ENCODE results near the gene DLX1. TPM values are rescaled to one million over a fixed set of nuclear protein-coding genes. Genes with fewer than 3 reads are reported as not detected.
"Not testable (repeated sequence)": the region's sequence is repeated elsewhere in the genome, so short reads cannot be mapped to it uniquely, and the experiment has no call there.

DLX1 gene
- total RNA-seq: not detected

DNA sequence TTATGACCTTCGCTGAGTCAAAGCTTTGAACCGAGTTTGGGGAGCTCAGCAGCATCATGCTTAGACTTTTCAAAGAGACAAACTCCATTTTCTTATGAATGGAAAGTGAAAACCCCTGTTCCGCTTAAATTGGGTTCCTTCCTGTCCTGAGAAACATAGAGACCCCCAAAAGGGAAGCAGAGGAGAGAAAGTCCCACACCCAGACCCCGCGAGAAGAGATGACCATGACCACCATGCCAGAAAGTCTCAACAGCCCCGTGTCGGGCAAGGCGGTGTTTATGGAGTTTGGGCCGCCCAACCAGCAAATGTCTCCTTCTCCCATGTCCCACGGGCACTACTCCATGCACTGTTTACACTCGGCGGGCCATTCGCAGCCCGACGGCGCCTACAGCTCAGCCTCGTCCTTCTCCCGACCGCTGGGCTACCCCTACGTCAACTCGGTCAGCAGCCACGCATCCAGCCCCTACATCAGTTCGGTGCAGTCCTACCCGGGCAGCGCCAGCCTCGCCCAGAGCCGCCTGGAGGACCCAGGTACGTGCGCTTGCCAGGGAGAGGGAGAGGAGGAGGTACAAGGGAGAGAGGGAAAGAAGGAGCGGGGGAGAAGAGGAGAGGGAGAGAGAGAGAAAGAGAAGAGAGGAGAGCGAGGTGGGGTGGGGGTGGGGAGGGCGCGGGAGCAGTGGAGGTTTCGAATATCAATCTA, at the start of gene DLX1:
Gene DLX1, plus strand, starts transcription at position 48 of the 700 bp plus-strand sequence. Its CDS starts 171 bp downstream, at position 219.
- ATAC-seq: peak; percentile 2

DNA sequence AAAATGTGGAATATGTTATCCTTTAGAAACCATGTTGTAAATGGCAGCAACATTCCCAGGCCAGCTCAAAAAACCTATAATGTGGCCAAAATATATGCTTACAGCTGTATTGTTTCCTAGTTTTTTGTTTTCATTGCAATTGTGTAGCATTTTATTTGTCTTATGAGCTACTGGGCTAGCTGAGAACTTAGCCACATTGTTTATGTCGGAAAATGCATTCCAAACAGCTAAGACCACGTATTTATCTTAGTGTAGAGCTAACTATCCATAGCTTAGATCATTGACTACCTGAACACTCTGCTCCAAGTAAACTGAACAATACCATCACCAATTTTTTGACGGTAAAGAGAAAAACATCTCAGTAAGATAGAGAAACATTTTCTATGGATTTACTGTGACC, 47.2 kb upstream of the DLX1 start:
- ATAC-seq: no peak

DNA sequence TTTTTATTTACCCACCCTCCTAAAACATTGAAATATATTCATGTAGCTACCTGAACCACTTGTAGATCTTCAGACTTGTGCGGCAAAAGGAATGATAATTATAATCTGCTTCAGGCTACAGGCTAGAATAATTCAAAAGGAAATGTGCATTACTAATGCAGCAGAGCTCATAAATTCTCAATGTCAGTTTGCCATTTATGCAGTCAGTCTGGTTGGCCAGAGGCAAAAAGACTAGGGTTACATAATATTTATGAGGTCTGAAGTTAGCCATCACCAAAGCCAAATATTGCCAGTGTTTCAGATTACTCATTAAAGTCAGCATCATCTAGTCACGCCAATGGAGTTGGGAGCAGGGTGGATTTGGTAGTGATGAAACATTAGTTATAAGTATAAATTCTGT, 46.7 kb upstream of the DLX1 start:
- ATAC-seq: peak; percentile 86

DNA sequence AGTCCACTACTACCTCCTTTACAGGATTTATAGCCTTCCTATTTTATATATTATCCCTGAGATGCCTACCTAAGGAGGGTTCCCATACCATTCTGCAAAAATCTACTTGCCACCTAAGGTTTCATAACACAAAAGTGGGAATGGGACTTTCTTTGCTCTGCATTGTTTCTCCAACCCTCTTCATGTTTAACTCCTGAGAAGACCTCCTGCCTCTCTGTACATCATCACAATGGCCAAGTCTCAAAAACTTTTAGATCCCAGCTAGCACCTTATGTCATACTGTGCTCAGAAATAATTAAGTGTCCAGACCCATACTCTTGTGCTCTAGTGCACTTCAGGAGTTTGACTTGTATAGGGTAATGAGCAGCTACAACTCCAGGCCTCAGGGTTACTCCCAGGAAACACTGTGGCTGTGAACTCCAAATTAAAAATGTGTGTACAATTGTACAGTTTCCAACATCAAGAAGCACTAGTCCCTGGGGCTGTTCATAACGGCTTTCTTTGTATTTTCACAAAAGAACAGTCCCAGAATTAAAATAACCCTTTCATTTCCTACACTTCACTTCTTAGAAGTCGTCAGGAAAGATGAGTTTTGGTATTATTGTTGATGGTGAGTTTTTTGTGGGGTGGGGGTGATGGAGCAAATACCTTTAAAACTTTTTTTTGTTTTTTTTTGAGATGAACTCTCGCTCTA, 46.1 kb upstream of the DLX1 start:
- ATAC-seq: no peak

DNA sequence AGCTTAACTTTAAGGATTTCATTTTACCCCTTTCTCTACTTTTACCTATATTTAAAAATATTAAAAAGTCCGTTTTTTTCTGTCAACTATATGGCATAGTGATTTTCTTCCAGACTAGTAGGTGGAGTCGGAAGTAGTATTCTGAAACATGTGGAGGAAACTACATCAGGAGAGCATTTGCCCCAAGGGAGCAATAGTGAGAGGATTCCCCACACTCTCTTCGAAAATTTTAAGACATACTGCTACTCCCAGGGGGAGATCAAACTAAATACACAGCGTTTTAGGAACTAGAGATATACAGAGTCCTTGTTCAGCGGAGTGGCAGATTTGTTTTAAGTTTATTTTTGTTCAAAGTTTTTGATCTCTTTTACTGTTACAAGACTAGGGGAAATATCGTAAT, 45.0 kb upstream of the DLX1 start:
- no peak for ATAC-seq

DNA sequence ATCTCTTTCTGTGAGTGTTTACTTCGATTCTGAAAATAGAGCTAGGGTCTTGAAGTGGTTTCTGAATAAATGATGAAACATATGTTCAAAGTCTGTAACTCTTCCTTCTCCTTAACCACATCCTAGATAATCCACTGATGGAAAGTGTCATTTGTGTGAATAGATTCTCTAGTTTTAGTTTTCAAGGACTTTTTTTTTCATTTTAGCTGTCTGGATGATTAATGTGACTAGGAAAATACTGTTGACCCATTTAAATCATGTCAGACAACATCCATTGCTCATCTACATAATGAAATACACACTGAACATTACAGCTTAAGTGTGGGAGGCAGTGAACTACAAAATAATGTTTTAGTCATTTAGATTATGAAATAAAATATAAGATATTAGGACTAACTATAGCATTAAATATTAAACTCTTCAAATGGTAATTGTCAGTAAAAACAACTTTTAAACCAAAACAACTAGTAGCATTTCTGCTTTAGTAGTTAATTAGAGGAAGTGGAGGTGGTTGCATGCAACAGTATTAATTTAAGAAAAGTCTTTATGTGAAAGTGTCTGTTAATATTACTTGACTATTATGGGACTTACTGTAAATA, 39.1 kb upstream of the DLX1 start:
- no peak for ATAC-seq

DNA sequence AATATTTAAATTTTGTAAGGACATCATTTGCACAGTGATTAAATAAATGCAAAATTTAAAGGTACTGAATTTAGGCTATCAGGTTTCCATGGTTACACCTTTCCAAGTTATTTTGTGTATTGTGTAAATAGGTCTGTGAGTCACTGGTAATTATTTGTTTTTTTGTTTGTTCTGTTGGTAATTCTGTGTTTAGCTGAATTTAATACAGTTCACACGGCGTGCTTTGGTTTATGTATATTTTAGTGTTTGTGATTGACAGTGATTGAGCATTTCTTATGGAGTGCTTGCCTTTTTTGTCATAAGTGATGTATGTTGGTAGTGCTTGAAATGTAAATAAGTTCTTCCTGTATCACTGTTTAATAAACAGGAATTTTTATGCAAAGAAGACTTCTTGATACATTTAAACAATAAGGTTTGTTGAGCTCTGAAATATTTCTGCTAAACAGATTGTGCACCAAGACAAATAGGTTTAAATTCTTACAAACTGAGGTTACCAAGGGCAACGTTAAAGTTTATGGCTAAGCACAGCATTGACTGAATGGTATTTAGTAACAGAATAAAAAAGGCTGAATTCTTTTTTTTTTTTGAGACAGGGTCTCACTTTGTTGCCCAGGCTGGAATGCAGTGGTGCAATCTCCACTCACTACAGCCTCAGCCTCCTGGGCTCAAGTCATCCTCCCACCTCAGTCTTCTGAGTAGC, 38.3 kb upstream of the DLX1 start:
- no peak for ATAC-seq

DNA sequence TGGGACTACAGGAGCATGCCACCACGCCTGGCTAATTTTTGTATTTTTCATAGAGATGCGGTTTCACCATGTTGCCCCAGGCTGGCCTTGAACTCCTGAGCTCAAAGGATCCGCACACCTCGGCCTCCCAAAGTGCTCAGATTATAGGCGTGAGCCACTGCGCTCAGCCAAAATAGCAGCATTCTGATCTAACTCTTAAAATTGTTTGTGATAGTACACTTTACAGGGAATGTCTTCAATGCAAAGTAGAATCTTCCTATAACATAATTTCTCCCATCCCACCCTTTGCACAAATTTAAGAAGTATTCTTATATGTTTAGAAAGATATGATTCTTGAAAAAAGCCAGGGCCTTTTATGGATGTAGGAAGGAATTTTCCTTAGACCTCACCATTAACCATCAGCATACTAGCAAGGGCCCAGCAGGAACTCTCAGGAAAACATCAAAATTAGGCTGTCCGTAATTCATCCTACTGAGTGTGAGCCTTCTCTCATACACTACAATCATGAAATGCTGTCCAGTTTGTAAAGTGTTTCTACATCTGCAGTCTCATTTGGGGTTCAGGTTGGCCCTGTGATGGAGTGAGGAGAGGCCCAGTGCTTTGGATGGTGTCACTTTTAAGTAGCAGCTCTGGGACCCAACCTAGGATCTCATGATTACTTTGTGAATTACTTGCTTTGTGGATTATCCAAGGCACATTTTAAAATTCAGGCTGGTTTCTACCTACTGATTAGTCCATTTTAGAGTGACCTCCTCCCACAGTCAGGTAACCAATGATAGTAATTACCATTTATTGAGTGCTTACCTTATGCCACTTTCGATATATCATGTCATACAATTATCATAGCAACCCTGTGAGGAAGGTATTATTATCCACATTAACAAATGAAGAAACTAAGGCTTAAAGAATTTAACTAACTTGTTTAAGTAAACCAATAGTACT, 37.5 kb upstream of the DLX1 start:
- ATAC-seq: no peak

DNA sequence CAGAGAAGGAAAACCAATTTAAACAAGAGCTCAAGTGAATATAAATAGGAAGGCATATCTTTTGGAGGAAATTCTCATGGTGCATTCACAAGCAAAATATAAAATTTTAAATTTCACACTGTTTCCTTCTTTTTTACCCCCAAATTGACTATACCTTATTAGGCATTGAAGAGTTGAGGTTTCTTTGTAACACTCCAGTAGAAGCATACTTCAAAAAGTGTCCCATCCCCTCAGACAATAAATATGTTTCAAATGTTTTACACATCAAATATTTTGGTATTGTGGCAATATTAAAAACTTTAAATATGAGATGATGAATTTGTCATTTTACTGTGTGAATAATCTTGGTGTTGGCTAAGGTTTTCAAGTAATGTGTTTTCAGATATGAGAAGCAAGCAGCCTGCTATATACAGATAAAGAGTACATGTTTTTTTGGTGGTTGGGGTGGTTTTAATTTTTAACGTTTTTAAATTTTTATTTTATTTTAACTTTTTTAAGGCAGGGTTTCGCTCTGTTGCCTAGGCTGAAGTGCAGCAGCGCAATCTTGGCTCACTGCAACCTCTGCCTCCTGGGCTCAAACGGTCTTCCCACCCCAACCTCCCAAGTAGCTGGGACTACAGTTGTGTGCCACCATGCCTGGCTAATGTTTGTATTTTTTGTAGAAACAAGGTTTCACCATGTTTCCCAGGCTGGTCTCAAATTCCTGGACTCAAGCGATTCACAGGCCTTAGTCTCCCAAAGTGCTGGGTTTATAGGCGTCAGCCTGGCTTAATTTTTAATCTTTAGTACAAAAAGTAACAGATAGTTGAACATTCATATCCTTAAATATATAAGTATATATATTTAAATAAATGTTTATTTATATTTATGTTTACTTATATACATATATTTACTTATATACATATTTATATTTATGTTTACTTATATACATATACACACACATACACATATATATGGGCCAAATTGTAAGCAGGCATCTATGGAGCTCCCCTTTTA, 36.5 kb upstream of the DLX1 start:
- ATAC-seq: no peak

DNA sequence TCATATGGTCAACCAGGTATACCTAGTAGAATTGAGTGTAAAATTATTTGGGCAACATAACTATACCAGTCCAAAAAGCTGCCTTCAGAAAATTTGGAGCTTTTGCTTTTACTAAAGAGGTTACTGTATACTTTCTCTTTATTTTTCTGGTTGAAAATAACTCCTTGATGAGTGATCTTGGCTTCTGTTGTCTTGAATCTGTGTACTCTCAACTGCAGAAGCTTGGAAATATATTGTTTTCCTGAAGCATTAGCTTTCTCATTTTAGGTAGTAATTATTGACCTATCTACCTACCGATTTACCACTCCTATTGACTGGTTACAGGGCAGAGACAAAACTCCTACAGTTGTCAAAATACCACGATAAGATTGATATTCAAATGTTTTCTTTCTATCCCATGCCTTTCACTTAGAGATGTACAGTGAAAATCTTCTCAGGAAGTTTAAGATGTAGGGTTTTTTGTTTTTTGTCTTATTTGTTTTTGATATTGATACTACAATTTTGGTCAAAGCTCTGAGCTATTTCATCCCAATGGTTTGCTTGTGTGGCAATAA, 35.7 kb upstream of the DLX1 start:
- ATAC-seq: no peak

DNA sequence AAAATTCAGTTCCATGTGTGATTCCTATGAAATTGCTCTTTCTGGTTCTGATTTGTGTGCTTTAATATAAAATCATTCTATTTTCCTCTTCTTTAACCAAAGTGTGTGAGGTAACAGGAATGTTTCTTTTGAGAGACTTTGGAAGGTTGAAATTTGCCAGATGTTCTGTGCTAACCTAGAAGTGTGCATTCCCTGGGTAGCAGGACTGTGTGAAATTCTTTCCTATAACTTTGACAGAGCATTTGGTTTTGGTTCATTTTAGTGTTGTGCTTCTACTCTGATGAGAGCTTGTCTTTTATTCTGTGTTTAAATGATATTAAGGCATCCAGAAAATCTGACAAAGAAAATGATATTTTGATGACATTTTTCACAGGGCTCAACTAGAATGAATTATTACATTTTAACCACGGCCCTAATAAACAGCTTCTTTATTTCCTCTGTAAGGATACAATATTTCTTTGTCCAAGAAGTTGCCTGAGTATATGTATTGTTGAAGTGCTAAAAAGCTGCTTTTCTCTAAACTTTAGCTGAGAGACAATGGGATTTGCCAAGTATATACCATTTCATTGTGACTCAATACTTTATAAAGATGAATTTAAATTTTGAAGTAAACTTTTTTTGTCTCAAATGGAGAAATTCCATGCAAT, 34.7 kb upstream of the DLX1 start:
- ATAC-seq: no peak

DNA sequence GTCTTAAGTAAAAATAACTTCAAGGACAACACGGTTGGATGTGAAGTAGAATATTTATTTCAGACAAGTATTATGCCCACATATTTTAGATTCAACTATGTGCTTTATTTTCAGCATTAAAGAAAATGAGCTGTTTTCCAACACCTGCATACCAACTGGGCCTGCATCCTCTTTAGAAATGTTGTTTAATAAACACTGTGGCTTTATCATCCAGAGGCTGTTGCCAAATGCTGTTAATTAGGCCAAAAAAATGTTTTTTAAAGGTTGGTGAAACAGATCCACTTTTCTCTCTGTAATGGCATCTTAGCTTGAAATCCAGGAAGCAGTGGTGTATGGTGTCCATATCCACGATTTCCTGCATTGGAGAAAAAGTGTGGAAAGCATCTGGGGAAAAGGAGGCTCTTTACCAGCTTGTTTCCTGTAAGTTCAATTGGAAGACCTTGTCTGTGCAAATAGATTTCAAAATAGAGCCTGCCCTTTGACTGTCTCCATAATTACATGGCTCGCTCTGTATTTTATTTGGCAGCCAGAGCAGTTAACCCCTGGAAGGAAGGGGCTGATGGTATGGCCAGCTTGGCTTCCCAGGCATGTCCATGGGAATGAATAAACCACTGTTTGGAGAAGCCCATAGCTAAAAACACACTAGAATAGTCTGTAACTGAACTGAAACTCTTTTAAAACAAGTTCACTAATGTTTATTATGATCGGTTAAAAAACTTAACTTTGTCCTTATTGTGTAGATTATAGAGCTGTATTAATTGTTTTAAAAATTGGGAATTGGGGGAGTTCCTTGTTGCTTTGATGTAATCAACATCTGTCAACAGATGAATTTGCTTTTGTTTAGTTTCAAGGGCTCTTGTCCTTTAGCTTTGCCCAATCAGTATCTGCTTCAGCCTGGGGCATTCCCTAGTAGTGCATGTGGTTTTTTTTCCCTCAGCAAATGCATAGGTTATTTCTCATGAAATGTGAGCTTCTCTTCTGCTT, 33.0 kb upstream of the DLX1 start:
- no peak for ATAC-seq

DNA sequence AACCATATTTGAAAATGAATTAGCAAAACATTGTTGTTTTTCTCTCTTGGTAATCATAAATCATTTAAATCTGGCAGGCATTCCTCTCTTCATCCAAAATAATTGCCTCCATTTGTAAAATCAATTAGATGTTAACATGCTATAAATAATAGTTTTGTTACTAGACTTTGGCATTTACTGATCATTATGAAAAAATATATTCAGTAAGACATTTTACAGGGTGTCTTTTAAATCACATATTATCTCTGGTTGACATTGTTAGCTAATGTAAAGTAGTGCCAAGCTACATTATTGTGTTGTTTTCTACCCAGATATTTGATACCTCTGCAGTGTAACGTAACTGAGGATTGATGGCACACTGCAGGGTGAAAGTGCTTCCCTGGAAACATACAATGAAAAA, 31.8 kb upstream of the DLX1 start:
- ATAC-seq: no peak

DNA sequence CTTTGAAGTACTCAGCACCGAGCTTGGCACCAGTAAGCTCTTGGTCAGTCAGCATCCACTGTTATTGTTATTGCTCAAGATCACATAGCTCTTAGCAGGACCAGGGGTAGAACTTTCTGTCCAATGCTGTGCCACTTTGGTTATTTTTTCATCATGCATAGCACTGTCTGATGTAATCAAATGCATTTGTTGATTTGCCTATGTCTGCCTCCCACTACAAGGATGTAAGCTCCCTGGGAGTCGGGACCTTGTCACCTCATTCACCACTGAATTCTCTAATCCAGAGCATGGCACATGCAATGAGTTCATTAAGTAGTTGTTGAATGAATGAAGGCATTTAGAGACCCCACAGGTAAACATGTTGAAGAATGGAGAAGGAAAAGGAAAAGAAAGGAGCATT, 29.0 kb upstream of the DLX1 start:
- no peak for ATAC-seq

DNA sequence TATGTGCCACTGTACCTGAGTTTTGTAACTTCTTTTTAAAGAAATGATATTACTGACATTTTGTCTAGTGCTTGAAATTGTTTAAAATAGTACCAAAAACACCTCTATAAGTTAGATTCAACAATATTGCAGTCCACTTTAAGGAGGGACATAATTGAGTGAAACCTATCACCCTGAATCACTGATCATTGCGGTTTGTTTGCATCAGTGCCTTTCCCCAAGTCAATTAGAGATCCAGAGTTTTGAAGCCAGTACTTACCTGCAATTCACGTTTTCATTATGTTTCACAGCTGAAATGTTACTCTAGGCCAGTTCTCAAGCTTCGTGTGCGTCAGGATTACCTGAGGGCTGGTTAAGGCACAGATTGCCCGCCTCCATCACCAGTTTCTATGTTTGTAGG, 26.6 kb upstream of the DLX1 start:
- no peak for ATAC-seq

DNA sequence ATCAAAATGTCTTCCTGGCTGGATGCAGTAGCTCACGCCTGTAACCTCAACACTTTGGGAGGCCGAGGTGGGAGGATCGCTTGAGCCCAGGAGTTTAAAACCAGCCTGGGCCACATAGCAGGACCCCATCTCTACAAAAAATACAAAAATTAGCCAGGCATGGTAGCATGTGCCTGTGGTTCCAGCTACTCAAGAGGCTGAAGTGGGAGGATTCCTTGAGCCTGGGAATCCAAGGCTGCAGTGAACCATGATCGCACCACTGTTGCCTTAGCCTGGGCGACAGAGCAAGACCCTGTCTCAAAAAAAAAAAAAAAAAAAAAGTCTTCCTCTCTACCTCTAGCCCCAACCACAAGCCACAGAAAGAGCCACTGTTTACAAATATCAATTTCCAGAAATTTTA, 25.2 kb upstream of the DLX1 start:
- not testable (repeated sequence) for ATAC-seq

DNA sequence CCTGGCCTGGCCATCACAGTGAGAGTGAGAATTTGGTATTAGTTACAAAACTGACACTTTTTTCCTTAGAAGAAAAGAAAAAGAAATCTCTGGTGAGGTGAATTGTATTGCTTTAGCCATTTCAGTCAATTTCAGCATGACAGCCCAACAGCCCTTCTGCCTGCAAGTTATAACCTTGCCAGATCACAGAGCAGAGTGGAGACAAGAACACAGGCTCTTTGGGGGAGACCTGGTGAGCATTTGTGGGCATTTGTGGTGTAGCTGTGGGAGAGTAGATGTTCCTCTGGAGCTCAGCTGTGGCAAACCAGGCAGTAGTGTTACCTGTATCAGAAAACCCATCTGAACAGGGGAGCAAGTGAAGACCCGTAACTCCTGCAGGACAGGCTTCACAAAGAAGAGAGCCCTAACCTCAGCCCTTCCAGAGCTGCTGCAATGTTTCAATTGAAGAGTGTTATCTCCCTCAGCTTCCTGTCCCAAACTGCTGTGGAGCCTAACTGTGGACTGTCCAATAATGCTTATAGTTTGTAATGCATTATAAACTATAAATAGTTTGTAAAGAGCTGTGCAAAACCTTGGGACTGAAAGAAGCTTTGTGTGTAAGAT, 22.8 kb upstream of the DLX1 start:
- no peak for ATAC-seq

DNA sequence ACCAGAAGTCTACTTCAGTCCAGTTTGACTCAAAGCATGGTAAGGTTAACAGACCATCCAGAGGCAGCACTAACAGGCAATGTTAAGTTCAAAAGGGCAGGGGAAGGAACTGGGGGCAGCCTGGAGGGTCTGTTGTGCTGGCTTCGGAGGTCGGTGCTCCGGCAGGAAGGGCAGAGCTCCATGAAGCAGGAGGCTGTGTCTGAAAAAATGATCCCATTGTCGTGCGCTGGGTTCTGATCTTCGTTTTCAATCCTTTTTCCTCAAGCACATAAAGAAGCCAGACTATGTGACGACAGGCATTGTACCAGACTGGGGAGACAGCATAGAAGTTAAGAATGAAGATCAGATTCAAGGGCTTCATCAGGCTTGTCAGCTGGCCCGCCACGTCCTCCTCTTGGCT, 21.9 kb upstream of the DLX1 start:
- no peak for ATAC-seq

Data from esophagus mucosa (tissue), 1 donor.